ENCODE data around the gene IL1F10.

The IL1F10 gene, protein sequence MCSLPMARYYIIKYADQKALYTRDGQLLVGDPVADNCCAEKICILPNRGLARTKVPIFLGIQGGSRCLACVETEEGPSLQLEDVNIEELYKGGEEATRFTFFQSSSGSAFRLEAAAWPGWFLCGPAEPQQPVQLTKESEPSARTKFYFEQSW

DNA sequence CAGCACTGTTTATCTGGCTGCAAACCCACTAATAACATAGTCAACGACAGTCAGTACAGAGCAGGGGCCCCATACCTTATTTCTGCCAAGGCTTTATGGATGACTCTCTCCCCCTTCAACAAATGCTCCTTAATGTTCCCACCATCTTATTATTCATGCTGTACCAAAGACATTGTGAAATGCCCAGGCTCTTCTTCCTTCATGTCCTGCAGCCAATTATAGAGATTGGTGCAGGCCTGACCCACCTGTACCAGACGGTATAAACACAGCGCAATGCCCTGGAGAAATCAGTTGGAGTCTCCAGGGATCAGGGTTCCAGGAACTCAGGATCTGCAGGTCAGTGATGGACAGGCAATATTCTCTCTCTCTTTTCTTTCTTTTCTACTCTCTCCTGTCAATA is at the start of gene IL1F10:
Gene IL1F10 (plus strand): TSS at position 290 of the 400 bp plus-strand sequence. CDS start 4,769 bp downstream, outside the sequence.
- H3K4me3 ChIP-seq (ENCODE audit: low read length), result no peak within 1 kb of the TSS
- H2AFZ ChIP-seq (ENCODE audit: low read depth, low read length), result no peak within 1 kb of the TSS
- no peaks in the 10 kb centered on the region for H3K36me3 ChIP-seq (ENCODE audit: insufficient read depth, low read length)
- no peaks in the 10 kb centered on the region for H3K9me3 ChIP-seq (ENCODE audit: low read length)
- no peaks in the 10 kb centered on the region for H3K4me1 ChIP-seq (ENCODE audit: insufficient read depth, low read length)
- H3K27me3 ChIP-seq (ENCODE audit: insufficient read depth, low read length), result peaks cover 10% of the 10 kb centered on the region

DNA sequence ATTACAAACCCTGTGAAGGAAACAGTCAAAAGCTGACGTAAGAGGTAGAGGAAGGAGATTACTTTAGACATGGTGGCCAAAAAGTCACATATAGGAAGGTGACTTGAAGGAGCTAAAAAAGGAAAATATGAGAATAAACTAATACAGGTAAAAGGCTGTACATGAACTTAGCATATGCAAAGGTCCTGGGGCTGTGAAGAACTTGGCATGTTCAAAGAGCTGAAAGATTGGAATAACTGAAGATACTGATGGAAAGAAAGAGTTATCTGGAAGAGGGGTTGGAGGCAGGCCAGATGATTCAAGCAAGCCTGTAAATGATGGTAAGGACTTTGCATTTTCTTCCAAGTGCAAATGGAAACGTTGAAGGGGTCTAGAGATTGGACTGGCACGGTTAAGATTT is 49.3 kb upstream of the IL1F10 start:
- H3K4me3 ChIP-seq (ENCODE audit: low read length), result no peak overlapping the region
- no peaks in the 10 kb centered on the region for H3K36me3 ChIP-seq (ENCODE audit: insufficient read depth, low read length)
- H3K27me3 ChIP-seq (ENCODE audit: insufficient read depth, low read length), result peaks cover 5% of the 10 kb centered on the region
- H3K4me1 ChIP-seq (ENCODE audit: insufficient read depth, low read length), result no peaks in the 10 kb centered on the region
- H2AFZ ChIP-seq (ENCODE audit: low read depth, low read length), result no peak overlapping the region
- H3K9me3 ChIP-seq (ENCODE audit: low read length), result no peaks in the 10 kb centered on the region

DNA sequence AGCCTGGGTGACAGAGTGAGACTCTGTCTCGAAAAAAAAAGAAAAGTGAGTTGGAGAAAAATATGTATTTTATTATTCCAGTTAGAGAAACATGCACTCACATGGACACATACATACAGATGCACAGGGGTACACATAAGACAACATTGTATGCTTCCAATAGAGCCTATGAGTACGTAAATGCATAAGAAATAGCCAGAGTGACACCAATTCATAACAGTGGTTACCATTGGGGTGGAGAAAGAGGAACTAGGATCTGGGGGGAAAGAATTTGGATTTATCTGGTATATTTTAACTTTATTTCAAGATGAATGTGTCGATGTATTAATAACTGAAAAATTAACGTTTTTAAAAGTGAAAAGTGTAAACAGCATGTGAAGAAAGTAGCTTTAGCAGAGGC is 46.5 kb upstream of the IL1F10 start:
- Histone ChIP-seq H3K9me3 (ENCODE audit: low read length) (no peaks in the 10 kb centered on the region), H3K4me1 (ENCODE audit: insufficient read depth, low read length) (no peaks in the 10 kb centered on the region), H3K27me3 (ENCODE audit: insufficient read depth, low read length) (peaks cover 22% of the 10 kb centered on the region)

DNA sequence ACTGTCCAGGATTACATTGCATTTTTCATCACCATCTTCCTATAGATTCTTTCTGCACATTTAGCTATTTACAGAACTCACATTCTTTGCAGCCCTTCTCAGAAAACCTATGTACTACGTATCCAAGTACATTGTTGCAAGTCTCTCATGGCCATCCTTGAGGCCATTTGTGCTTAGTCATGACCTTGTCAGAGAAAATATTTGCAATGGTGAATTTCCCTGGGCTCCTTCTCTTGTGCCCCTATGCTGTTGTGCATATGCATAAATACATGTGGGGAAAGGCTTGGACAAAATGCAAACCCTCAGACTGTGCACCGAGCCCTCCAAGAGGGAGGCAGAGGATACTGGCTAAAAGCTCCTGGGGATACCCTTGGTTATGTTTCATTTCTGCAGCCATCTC is 43.0 kb upstream of the IL1F10 start:
- no peaks in the 10 kb centered on the region for H3K36me3 ChIP-seq (ENCODE audit: insufficient read depth, low read length)
- no peaks in the 10 kb centered on the region for H3K9me3 ChIP-seq (ENCODE audit: low read length)
- no peak overlapping the region for H2AFZ ChIP-seq (ENCODE audit: low read depth, low read length)
- H3K4me1 ChIP-seq (ENCODE audit: insufficient read depth, low read length), result no peaks in the 10 kb centered on the region
- H3K27me3 ChIP-seq (ENCODE audit: insufficient read depth, low read length), result peaks cover 22% of the 10 kb centered on the region
- no peak overlapping the region for H3K4me3 ChIP-seq (ENCODE audit: low read length)

More for the DNA sequence above, 46.5 kb upstream of the IL1F10 start:
- no peak overlapping the region for H3K4me3 ChIP-seq (ENCODE audit: low read length)
- no peak overlapping the region for H2AFZ ChIP-seq (ENCODE audit: low read depth, low read length)
- H3K36me3 ChIP-seq (ENCODE audit: insufficient read depth, low read length), result no peaks in the 10 kb centered on the region

DNA sequence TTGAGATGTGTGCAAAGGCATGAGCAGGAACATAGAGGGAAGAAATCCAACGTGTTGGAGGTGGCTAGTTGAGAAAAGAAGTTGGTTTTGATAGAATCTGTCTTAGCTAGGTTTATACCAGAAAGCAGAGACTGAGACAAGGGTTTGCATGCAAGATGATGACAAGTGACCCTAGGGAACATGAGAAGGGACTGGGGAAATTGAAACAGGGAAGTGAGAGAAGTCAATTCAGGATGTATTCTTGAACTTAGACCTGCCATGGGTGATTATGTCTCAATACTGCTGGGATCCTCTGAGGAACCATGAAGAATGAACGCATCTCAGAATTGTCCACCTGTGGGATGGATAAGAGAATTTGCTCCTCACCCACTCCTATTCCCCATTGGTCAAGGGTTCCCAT is 42.0 kb upstream of the IL1F10 start:
- H3K27me3 ChIP-seq (ENCODE audit: insufficient read depth, low read length), result peaks cover 22% of the 10 kb centered on the region
- no peaks in the 10 kb centered on the region for H3K9me3 ChIP-seq (ENCODE audit: low read length)
- H2AFZ ChIP-seq (ENCODE audit: low read depth, low read length), result no peak overlapping the region
- H3K4me1 ChIP-seq (ENCODE audit: insufficient read depth, low read length), result no peaks in the 10 kb centered on the region
- no peaks in the 10 kb centered on the region for H3K36me3 ChIP-seq (ENCODE audit: insufficient read depth, low read length)
- H3K4me3 ChIP-seq (ENCODE audit: low read length), result no peak overlapping the region

DNA sequence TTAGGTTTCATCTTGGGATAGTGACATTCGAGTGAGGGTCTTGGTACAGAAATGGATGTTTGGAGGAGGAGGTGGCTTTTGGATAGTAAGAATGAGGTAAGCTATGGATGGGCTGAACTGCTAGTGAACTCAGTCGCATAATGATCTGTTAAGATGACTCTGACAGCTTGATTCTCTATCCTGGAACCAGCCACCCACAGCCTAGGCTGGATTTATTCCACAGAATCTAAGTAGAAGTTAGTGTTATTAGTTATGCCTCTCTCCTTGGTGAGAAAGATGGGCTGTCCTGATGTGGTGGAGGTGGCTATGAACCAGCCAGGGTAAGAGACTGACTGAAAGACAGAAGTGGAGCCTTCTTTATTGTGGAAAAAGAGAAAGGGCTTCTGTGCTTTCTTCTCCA is 40.1 kb upstream of the IL1F10 start:
- Histone ChIP-seq H3K9me3 (ENCODE audit: low read length) (no peaks in the 10 kb centered on the region), H3K36me3 (ENCODE audit: insufficient read depth, low read length) (no peaks in the 10 kb centered on the region), H3K4me3 (ENCODE audit: low read length) (no peak overlapping the region), H2AFZ (ENCODE audit: low read depth, low read length) (no peak overlapping the region), H3K27me3 (ENCODE audit: insufficient read depth, low read length) (peaks cover 22% of the 10 kb centered on the region), H3K4me1 (ENCODE audit: insufficient read depth, low read length) (no peaks in the 10 kb centered on the region)

DNA sequence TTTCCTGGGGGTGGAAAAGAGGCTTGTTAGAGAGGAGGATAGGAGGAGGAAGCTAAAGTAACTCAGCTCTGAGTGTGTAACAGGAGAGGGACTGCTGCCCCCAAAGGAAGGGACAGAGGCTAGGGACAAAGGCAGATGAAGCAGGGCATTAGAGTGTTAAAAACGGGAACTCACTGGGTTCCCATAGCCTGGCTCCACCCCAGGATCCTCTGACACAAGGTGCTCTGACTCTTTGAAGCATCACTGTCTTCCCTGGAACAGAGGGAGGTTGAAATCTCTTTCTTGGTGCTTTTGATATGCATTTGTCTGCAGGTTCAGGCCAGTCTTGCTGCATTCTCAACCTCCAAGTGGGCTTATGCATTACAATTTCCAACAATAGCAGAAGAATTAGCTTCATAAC is 39.7 kb upstream of the IL1F10 start:
- Histone ChIP-seq H3K4me3 (ENCODE audit: low read length) (no peak overlapping the region), H3K36me3 (ENCODE audit: insufficient read depth, low read length) (no peaks in the 10 kb centered on the region), H3K4me1 (ENCODE audit: insufficient read depth, low read length) (no peaks in the 10 kb centered on the region), H3K27me3 (ENCODE audit: insufficient read depth, low read length) (peaks cover 21% of the 10 kb centered on the region), H3K9me3 (ENCODE audit: low read length) (no peaks in the 10 kb centered on the region), H2AFZ (ENCODE audit: low read depth, low read length) (no peak overlapping the region)

DNA sequence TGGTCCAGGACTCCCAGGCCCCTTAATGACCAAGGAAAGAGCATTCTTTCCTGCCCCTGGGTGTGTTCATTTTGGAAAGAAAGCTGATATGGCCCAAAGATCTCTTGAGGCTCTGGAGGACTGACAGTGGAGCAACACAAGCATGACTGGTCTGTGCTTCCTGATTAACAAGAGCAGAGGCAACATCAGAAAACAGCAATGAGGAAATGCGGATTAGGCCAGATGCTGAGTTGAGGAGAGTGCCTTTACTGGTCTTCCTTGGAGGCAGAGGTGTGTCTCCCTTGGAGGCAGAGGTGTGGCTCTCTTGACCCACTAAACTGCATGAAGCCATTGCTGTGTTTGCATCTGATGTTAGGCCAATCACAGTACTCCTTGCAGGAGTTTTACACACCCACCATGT is 35.0 kb upstream of the IL1F10 start:
- Histone ChIP-seq H3K4me1 (ENCODE audit: insufficient read depth, low read length) (no peaks in the 10 kb centered on the region), H2AFZ (ENCODE audit: low read depth, low read length) (no peak overlapping the region), H3K9me3 (ENCODE audit: low read length) (no peaks in the 10 kb centered on the region), H3K27me3 (ENCODE audit: insufficient read depth, low read length) (no peaks in the 10 kb centered on the region), H3K4me3 (ENCODE audit: low read length) (no peak overlapping the region), H3K36me3 (ENCODE audit: insufficient read depth, low read length) (no peaks in the 10 kb centered on the region)

DNA sequence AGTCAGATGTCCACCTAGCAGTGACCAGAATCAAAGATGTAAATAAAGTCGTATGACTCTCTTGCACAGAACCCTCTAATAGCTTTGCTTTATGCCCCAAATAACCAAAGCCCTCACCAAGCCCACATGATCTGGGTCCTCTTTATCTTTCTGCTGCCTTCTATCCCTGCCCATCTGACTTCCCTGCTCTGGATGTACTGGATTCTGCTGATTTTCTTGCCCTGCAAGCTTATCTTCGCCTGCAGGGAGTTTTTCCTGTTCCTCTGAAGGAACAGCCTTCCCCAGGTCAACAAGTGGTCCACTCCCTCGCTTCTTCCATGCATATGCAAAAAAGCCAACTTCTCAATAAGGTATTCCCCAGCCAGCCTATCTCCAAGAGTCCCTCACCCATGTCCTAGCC is 33.8 kb upstream of the IL1F10 start:
- no peaks in the 10 kb centered on the region for H3K9me3 ChIP-seq (ENCODE audit: low read length)
- no peak overlapping the region for H2AFZ ChIP-seq (ENCODE audit: low read depth, low read length)
- no peak overlapping the region for H3K4me3 ChIP-seq (ENCODE audit: low read length)
- H3K36me3 ChIP-seq (ENCODE audit: insufficient read depth, low read length), result no peaks in the 10 kb centered on the region
- no peaks in the 10 kb centered on the region for H3K4me1 ChIP-seq (ENCODE audit: insufficient read depth, low read length)
- H3K27me3 ChIP-seq (ENCODE audit: insufficient read depth, low read length), result peaks cover 6% of the 10 kb centered on the region

DNA sequence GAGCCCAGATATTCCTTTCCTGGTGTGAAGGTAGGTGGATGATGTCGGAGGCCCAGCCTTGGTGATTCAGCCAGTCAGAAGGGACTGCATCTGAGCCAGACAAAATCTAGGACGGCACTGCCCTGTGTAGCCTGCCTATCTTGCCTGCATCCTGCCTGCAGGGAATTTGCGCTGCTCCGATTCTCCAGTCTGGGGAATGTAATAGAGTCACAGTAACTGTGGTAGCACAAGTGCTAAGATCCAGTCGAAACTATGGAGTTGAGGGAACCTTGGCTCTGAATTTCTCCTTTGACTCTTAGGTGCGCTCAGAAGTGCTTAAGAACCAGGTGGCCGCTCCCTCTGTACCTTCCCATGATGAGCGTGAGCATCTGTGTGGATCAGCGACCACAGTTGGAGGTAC is 31.0 kb upstream of the IL1F10 start:
- no peaks in the 10 kb centered on the region for H3K9me3 ChIP-seq (ENCODE audit: low read length)
- H3K27me3 ChIP-seq (ENCODE audit: insufficient read depth, low read length), result peaks cover 10% of the 10 kb centered on the region
- H3K4me3 ChIP-seq (ENCODE audit: low read length), result no peak overlapping the region
- no peaks in the 10 kb centered on the region for H3K4me1 ChIP-seq (ENCODE audit: insufficient read depth, low read length)
- no peak overlapping the region for H2AFZ ChIP-seq (ENCODE audit: low read depth, low read length)
- H3K36me3 ChIP-seq (ENCODE audit: insufficient read depth, low read length), result no peaks in the 10 kb centered on the region

DNA sequence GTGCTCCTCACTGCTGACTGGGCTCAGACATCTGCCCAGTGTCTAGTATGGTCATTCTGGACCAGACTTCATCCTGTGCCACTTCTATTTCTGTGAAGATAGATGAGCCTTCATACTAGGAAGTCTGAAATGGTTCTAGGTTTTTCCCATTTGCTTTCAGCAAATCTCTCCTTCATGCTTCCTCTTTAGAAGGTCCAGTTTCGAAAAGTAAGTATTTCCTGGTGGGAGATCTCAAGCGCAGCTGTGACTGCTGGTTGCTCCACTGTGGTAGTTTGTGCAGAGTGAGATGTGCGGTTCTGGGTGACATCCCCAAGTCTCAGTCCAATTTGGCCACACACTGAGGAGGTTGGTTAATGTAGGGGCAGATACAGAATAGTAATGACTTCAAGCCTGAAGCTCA is 29.5 kb upstream of the IL1F10 start:
- H3K36me3 ChIP-seq (ENCODE audit: insufficient read depth, low read length), result no peaks in the 10 kb centered on the region
- H3K4me3 ChIP-seq (ENCODE audit: low read length), result no peak overlapping the region
- H3K4me1 ChIP-seq (ENCODE audit: insufficient read depth, low read length), result no peaks in the 10 kb centered on the region
- H2AFZ ChIP-seq (ENCODE audit: low read depth, low read length), result no peak overlapping the region
- H3K27me3 ChIP-seq (ENCODE audit: insufficient read depth, low read length), result peaks cover 10% of the 10 kb centered on the region
- no peaks in the 10 kb centered on the region for H3K9me3 ChIP-seq (ENCODE audit: low read length)

DNA sequence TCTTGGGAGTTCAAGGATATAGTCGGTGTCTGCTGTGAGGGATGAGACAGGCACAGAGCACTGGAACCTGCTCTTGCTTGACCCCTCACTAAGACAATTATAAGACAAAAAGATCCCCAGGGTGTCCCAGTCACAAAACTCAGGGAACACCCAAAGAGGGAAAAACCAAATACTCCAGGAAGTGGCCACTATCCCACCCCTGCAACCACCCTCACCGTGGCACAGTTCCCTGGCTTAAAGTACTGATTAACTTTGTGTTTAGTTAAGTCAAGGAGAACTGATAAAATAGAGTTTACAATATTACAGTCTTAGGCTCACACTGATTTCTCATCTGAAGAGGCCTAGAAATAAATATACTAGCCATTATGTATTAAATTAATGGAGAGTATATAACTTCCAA is 28.6 kb upstream of the IL1F10 start:
- Histone ChIP-seq H2AFZ (ENCODE audit: low read depth, low read length) (no peak overlapping the region), H3K27me3 (ENCODE audit: insufficient read depth, low read length) (peaks cover 10% of the 10 kb centered on the region), H3K36me3 (ENCODE audit: insufficient read depth, low read length) (no peaks in the 10 kb centered on the region), H3K4me3 (ENCODE audit: low read length) (no peak overlapping the region), H3K9me3 (ENCODE audit: low read length) (no peaks in the 10 kb centered on the region), H3K4me1 (ENCODE audit: insufficient read depth, low read length) (no peaks in the 10 kb centered on the region)

DNA sequence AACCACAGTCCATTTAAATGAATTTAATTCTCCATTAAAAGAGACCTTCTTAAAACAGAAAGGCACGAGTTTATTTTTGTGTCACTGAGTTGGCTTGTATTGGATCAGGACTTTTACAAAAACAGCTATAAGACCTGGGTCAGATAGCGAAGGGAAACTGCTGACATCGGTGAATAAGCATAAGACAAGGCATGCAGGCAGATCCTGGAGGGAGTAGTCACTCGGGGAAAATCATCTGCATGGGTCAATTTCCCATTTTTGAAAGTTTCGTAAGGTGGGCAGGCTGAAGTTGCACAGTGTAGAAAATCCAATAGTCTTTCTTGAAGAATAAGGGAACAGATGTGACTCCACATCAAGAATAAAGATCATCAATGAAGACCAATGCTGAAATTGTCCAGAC is 28.1 kb upstream of the IL1F10 start:
- no peaks in the 10 kb centered on the region for H3K36me3 ChIP-seq (ENCODE audit: insufficient read depth, low read length)
- H2AFZ ChIP-seq (ENCODE audit: low read depth, low read length), result no peak overlapping the region
- no peaks in the 10 kb centered on the region for H3K9me3 ChIP-seq (ENCODE audit: low read length)
- no peaks in the 10 kb centered on the region for H3K4me1 ChIP-seq (ENCODE audit: insufficient read depth, low read length)
- H3K27me3 ChIP-seq (ENCODE audit: insufficient read depth, low read length), result peaks cover 10% of the 10 kb centered on the region
- no peak overlapping the region for H3K4me3 ChIP-seq (ENCODE audit: low read length)

DNA sequence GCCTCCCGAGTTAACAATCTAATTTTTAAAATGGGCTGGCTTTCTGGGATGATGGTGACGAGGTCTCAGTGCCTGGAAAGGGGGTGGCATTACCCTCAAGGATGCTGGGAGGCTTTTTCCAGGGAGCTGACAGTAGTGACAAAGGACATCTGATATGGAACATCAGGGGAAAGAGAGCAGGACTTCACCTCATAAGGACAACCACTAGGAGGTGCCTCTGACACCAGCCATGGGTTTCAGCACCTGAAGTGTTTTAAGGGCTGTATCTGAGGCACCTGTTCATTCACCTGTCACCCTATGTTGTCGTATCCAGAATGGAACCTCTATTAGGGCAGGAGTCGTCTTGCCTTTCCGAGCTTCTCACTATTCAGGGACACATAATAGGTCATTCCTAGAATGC is 25.9 kb upstream of the IL1F10 start:
- Histone ChIP-seq H3K27me3 (ENCODE audit: insufficient read depth, low read length) (peaks cover 10% of the 10 kb centered on the region), H2AFZ (ENCODE audit: low read depth, low read length) (no peak overlapping the region)

More for the DNA sequence above, 25.9 kb upstream of the IL1F10 start:
- H3K4me1 ChIP-seq (ENCODE audit: insufficient read depth, low read length), result no peaks in the 10 kb centered on the region
- no peaks in the 10 kb centered on the region for H3K36me3 ChIP-seq (ENCODE audit: insufficient read depth, low read length)
- H3K9me3 ChIP-seq (ENCODE audit: low read length), result no peaks in the 10 kb centered on the region
- no peak overlapping the region for H3K4me3 ChIP-seq (ENCODE audit: low read length)
